Effector CD4-positive, alpha-beta T cell (primary cell): ENCODE data around the gene EFNA1.

Experiments
- DNase-seq: peaks from one replicate; pipeline ENCODE4 v3.0.0-alpha.2; 2020

The EFNA1 gene

GRCh38 chr1:155176544-155177071, 48.9 kb downstream of the EFNA1 start:
- DNase-seq = peak; percentile 79

GRCh38 chr1:155177192-155177917, 49.7 kb downstream of the EFNA1 start:
- DNase-seq = no peak

GRCh38 chr1:155177918-155178281, 50.2 kb downstream of the EFNA1 start:
- no peak for DNase-seq

- DNase-seq = no peak
Measured at GRCh38 chr1:155178441-155179111, 50.9 kb downstream of the EFNA1 start.

- no peak for DNase-seq
Measured at GRCh38 chr1:155179112-155180031, 51.7 kb downstream of the EFNA1 start.

- DNase-seq = no peak
Measured at GRCh38 chr1:155181371-155182051, 53.8 kb downstream of the EFNA1 start.

GRCh38 chr1:155182052-155182550, 54.4 kb downstream of the EFNA1 start:
- no peak for DNase-seq

- no peak for DNase-seq
Measured at GRCh38 chr1:155183775-155184221, 56.1 kb downstream of the EFNA1 start.

GRCh38 chr1:155184351-155184811, 56.7 kb downstream of the EFNA1 start:
- DNase-seq = no peak
